MV-4-11 (cell line): ENCODE results near the gene GALC.

Experiments
- DNase-seq: peaks from one replicate; lab custom pipeline; 2025; lab: John Stamatoyannopoulos, UW

Gene GALC

DNA sequence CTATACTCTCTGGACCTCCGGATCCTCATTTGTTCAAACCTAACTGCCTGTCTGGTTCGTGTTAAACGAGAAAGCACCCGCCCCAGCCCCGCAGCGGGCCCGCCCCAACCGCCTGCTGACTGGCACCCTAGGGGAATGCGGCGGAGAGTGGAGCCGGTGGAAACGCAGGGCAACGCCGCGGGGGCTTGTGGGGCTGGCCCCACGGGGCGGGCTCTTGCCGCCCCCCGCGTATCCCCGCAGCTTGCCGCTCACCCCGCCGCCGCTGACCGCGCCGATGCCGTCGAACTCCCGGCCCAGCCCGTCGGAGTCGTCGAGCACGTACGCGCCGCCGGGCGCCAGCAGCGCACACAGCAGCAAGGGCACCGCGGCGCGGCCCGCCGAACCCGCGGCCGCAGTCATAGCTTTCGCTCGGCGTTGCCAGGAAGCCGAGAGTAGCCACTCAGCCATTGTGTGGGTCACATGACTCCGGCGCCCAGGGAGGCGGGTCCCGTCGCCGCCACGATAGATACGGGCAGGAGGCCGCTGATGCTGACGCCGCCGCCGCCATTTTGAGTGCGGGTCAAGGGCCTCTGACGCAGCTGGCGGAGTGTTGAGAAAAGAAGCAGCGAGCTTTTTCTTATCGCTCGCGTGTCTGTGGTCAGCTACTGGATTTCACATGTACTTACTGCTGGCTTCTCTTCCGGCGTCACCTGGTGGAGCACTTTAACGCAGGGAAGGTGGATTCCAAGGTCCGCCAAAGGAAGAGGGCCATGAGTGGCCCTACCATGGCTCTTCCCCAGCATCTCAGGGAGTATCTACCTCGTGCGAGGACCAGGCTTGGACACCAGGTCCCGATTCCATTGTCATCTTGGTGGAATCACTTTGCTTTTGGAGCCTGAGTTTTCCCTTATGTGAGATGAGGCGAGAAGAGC, at the start of gene GALC:
Gene GALC, minus strand, starts transcription at position 465 of the 911 bp plus-strand sequence. Its CDS starts 18 bp downstream, at position 447.
- DNase-seq, result peak; percentile 89

GRCh38 chr14:88040146-88040545, 47.2 kb upstream of the GALC start:
- no peak for DNase-seq

GRCh38 chr14:88039197-88039596, 46.2 kb upstream of the GALC start:
- no peak for DNase-seq

GRCh38 chr14:88037325-88037724, 44.3 kb upstream of the GALC start:
- no peak for DNase-seq

DNA sequence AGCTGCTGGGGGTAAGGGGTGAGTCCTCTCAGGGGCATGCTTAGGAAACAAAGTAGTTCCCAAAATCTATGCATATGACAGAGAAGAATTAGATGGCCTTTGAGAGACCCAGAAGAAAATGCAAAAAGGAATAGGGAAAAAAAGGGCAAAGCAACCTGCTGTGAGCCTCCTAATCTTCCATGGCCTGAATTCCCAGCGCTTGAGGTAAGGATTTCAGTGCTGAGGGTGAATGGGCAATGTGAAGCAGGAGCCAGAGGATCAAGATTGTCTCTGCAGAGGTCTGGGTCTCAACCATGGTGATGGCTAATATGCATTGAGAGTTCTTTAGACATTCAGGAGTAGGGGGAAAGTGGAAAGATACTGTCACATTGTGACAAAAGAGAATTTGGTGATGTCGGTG, 43.4 kb upstream of the GALC start:
- DNase-seq, result no peak

- DNase-seq, result no peak
Measured at GRCh38 chr14:88034076-88034475, 41.1 kb upstream of the GALC start.

DNA sequence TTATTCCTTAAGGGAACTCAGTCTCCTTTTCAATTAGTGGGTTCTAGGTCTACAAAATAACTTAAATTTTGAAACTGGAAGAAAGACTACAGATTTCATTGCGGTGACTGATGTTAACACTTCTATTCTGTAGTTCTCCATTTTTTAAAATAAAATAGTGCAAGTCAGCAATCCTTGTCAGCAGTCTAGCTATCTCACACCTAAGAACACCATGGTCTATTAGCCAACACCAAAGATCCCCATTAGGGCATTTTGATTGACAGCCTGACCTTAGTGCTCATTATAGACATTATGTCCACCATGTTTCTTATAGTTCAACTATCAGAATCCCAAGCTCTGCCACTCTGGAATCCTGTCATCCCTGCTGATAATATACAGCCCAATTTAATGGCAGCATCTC, 39.4 kb upstream of the GALC start:
- no peak for DNase-seq

DNA sequence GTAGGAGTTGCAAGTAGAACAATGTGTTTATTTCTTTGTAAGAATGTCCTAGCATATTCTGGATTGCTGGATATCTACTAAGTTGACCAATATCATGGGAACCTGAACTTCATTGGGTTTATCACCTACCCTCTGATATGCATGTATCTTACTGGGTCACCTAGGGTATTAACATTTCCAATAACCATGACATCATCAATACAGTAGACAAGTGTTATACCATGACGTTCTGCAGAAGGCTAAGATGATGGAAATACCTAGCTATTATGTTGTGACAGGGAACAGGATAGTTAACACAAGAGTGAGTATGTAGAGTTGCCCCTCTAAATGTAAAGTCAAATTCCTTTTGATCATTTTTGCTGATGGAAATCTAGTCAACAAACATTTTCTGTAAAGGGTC, 37.9 kb upstream of the GALC start:
- no peak for DNase-seq

GRCh38 chr14:88030079-88030478, 37.1 kb upstream of the GALC start:
- peak; percentile 66 for DNase-seq

- no peak for DNase-seq
Measured at GRCh38 chr14:88029500-88029899, 36.5 kb upstream of the GALC start.

- DNase-seq, result no peak
Measured at GRCh38 chr14:88026890-88027289, 33.9 kb upstream of the GALC start.

DNA sequence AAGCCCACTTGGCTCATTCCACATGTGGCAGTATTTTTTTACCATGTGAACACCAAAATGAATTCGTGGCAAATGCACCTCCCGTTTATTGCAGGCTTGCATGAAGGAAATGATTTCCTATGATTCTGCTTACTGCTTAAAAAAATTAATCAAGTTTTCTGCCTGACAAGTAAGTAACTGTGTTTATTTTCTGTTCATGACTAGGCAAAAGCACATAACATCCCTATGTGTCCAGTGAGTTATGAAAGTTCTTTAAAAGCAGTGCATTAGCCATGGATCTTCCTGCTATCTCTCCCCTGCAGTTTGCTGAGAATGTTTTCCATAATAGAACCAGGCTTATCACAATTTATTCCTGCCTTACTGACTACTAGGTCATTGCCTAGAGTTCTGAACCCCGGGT, 32.3 kb upstream of the GALC start:
- no peak for DNase-seq

GRCh38 chr14:88024252-88025086, 31.5 kb upstream of the GALC start:
- DNase-seq, result peak; percentile 6

- DNase-seq, result no peak
Measured at GRCh38 chr14:88023658-88024187, 30.7 kb upstream of the GALC start.

- DNase-seq, result peak; percentile 30
Measured at GRCh38 chr14:88017535-88017934, 24.6 kb upstream of the GALC start.

- DNase-seq, result no peak
Measured at GRCh38 chr14:88016768-88017167, 23.8 kb upstream of the GALC start.

- peak; percentile 74 for DNase-seq
Measured at GRCh38 chr14:88013750-88014349, 20.9 kb upstream of the GALC start.

- DNase-seq, result no peak
Measured at GRCh38 chr14:88012495-88012894, 19.5 kb upstream of the GALC start.

DNA sequence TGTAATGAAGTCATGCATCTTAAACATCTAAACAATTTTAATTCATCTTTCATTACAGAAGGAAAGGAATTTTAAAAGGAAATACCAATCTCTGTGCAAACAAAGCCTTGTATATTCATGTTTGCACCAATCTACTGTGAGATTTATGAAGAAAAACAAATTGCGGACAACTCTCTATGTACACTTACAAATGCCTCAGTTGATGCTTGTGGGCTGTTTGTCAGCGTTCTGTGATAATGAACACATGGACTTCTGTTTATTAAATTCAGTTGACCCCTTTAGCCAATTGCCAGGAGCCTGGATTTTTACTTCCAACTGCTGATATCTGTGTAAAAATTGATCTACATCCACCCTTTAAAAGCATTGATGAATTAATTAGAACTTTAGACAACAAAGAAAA, 17.3 kb upstream of the GALC start:
- DNase-seq, result no peak

DNA sequence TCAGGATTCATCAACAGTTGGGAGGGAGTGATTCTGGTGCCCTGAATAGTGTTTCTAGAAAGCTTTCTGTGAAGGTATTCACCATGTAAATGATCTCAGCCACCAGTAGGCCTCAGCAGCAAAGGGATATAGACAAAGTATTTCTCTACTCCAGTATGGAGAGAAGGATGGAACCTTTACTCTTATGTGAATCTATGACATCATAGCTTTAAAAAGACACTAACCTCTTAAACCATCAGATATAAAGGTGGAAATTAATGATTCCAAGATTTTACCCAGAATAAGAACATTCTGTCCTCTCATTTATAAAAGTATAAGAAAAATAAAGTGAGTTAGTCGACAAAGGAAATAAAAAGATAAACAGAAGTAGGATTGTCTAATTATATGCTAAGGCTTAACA, 16.5 kb upstream of the GALC start:
- DNase-seq, result no peak

DNA sequence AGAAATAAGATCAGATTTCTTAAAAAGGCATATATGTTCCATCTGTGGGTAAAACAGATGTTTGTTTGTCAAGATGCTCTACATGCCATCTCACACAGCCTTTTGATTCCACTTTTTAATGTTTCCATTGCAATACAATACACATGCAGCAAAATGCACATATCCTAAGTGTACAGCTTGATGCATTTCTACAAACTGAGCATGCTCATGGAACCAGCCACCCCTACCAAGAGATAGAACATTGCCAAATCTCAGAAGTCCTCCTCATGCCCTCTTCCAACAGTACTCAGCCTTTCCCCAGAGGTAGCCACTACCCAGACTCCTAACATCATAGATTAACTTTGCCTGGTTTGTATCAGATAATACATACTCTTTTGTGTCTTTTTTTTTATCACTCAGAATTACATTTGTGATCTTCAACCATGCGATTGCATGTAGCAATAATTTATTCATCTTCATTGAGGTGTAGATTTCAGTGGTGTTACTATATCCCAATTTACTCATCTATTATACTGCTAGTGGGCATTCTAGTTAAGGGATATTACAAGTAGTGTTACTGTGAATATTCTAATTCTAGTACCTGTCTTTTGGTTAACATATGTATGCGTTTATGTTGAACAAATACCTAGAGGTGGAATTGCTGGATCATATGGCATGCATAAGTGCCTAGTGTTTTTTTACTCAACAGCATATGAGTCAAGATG, 15.2 kb upstream of the GALC start:
- no peak for DNase-seq

GRCh38 chr14:88007608-88008007, 14.6 kb upstream of the GALC start:
- DNase-seq, result no peak
